ENCODE measurements around the gene ELMO2. TPM values are rescaled to one million over a fixed set of nuclear protein-coding genes. Genes with fewer than 3 reads are reported as not detected.

The ELMO2 gene
- total RNA-seq, 3 donors from 2014 or later (not counting 1 experiment from before 2014, with no cell fraction given) = 108 to 156 (median 142) TPM

DNA sequence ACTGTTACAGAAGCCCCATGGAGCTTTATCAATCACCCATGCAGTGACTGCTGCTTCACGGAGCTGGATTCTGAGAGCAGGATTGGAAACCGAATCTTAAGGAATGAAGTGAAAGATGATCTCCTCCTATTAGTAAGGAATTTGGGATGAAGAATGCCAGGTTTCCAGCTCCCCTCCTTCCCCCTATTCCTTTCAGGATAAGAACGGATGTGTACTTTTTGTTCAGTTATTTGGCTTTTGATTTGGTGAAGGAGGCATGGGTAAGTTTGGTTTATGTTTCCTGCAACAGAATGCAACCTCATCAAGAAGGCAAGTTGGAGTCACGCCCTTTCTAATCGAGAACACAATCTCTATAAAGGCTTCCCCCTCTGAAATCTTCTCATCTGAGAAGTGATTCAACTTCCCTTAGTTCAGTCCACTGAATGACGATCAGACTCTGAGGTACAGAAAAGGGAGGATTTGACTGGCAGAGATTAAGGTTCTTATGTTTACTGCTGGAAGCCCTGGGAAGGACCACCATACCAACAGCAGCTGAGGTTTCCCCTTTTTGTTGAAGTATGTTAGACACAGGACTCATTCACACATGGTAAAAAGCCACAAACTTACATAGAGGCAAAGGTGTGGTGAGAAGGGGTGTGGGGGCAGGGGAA lies 5.5 kb downstream of the ELMO2 start:
- Histone ChIP-seq H3K9me3 (ENCODE audit: control insufficient read depth, insufficient read depth, low read length) (no peaks in the 10 kb centered on the region), H3K27me3 (ENCODE audit: control insufficient read depth, insufficient read depth, low read length) (no peaks in the 10 kb centered on the region), H3K36me3 (ENCODE audit: control insufficient read depth, insufficient read depth, low read length) (peaks cover 12% of the 10 kb centered on the region), H3K4me3 (ENCODE audit: low read length) (no peak overlapping the region), H3K27ac (ENCODE audit: low read length) (peak overlapping the region; percentile 75), H3K4me1 (ENCODE audit: control insufficient read depth, insufficient read depth, low read length) (peaks cover 73% of the 10 kb centered on the region)
- Mint-ChIP-seq H3K4me1 (peaks cover 75 to 94% of the 10 kb centered on the region in 2 donors), H3K27ac (peak overlapping the region; percentile 95 to 98), H3K9me3 (no peaks in the 10 kb centered on the region), H3K4me3 (peak overlapping the region; percentile 87), H3K27me3 (ENCODE audit: low read depth in 2 of 2) (no peaks in the 10 kb centered on the region), H3K36me3 (no peaks in the 10 kb centered on the region)
- TF ChIP-seq, protein P1, sequence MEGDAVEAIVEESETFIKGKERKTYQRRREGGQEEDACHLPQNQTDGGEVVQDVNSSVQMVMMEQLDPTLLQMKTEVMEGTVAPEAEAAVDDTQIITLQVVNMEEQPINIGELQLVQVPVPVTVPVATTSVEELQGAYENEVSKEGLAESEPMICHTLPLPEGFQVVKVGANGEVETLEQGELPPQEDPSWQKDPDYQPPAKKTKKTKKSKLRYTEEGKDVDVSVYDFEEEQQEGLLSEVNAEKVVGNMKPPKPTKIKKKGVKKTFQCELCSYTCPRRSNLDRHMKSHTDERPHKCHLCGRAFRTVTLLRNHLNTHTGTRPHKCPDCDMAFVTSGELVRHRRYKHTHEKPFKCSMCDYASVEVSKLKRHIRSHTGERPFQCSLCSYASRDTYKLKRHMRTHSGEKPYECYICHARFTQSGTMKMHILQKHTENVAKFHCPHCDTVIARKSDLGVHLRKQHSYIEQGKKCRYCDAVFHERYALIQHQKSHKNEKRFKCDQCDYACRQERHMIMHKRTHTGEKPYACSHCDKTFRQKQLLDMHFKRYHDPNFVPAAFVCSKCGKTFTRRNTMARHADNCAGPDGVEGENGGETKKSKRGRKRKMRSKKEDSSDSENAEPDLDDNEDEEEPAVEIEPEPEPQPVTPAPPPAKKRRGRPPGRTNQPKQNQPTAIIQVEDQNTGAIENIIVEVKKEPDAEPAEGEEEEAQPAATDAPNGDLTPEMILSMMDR (IDR thresholded peaks at IDR 0.05) = no peak
- 4% methylated on average over 3 of the region's 6 CpGs for WGBS (ENCODE audit: insufficient coverage)
- DNase-seq (peak; percentile 26 to 85), ATAC-seq (peak; percentile 66 to 84 (median 71))
- intact Hi-C loops (cut with micrococcal nuclease) = loop anchor here (5.0 kb wide), 1 partner anchor 314 kb away; the partner anchor contains the start of gene NCOA5

DNA sequence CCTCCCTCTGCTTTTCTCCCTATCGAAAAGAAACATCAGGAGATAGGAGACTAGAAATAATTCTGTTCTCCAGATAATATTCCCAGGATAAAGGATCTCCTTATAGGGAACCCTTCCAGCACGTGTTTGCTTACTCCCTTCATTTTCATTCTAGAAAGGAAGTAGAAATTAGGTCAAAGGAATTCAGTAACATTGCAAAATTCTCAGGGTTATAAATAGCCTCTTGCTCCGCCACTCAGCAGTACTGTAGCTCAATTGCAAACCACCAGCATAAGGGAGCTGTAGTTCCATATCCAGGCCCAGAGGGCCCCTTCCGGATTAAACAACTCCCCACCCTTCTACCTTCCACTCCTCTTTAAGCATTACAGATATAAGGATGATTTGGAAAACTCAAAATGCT lies 6.2 kb downstream of the ELMO2 start:
- Mint-ChIP-seq H3K4me3 (peak overlapping the region; percentile 87), H3K9me3 (no peaks in the 10 kb centered on the region), H3K27me3 (ENCODE audit: low read depth in 2 of 2) (no peaks in the 10 kb centered on the region), H3K27ac (peak overlapping the region; percentile 95 to 98), H3K4me1 (peaks cover 77 to 91% of the 10 kb centered on the region in 2 donors), H3K36me3 (no peaks in the 10 kb centered on the region)
- WGBS (ENCODE audit: insufficient coverage) = 18% methylated on average over 2 of the region's 4 CpGs
- H3K9me3 ChIP-seq (ENCODE audit: control insufficient read depth, insufficient read depth, low read length) = no peaks in the 10 kb centered on the region
- H3K36me3 ChIP-seq (ENCODE audit: control insufficient read depth, insufficient read depth, low read length) = peaks cover 12% of the 10 kb centered on the region
- H3K4me1 ChIP-seq (ENCODE audit: control insufficient read depth, insufficient read depth, low read length) = peaks cover 68% of the 10 kb centered on the region
- H3K27me3 ChIP-seq (ENCODE audit: control insufficient read depth, insufficient read depth, low read length) = no peaks in the 10 kb centered on the region
- ATAC-seq = peak in 2 of 3 donors; percentile 12 to 34
- no peak for DNase-seq
- H3K4me3 ChIP-seq (ENCODE audit: low read length) = no peak overlapping the region
- peak overlapping the region; percentile 75 for H3K27ac ChIP-seq (ENCODE audit: low read length)
- intact Hi-C loops (cut with micrococcal nuclease) = loop anchor here (5.0 kb wide), 1 partner anchor 313 kb away; the partner anchor contains the start of gene NCOA5
- TF ChIP-seq, protein P1 (IDR thresholded peaks at IDR 0.05) = no peak

DNA sequence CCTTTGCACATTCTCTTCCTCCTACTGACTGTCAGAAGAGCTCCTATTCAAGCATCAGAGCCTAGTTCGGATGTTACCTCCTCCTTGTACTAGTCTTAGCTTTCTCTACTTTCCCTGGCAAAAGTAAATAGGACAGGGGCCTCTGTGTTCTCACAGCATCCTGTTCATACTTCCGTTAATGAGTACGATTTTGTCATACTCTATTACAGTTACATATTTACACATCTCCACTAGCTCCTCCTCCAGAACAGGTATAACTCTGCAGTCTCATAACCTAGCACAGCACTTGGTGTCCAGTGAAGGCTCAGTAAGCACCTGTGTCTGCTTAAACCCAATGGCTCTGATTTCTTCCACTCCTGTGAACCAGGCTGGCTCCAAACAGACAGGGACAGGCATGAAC lies 7.0 kb downstream of the ELMO2 start:
- ATAC-seq = peak; percentile 35 to 54 (median 36)
- Histone ChIP-seq H3K36me3 (ENCODE audit: control insufficient read depth, insufficient read depth, low read length) (peaks cover 17% of the 10 kb centered on the region), H3K27ac (ENCODE audit: low read length) (peak overlapping the region; percentile 75), H3K27me3 (ENCODE audit: control insufficient read depth, insufficient read depth, low read length) (no peaks in the 10 kb centered on the region), H3K4me1 (ENCODE audit: control insufficient read depth, insufficient read depth, low read length) (peaks cover 61% of the 10 kb centered on the region), H3K9me3 (ENCODE audit: control insufficient read depth, insufficient read depth, low read length) (no peaks in the 10 kb centered on the region), H3K4me3 (ENCODE audit: low read length) (no peak overlapping the region)
- intact Hi-C loops (cut with micrococcal nuclease) = no loop called here
- peak overlapping the region; percentile 95 to 98 for H3K27ac Mint-ChIP-seq
- peak overlapping the region; percentile 79 for H3K4me3 Mint-ChIP-seq
- WGBS (ENCODE audit: insufficient coverage) = 21% methylated on average over 3 of the region's 3 CpGs
- no peaks in the 10 kb centered on the region for H3K9me3 Mint-ChIP-seq
- H3K4me1 Mint-ChIP-seq = peaks cover 71 to 88% of the 10 kb centered on the region in 2 donors
- DNase-seq = peak in 1 of 2 donors; percentile 36
- no peaks in the 10 kb centered on the region for H3K27me3 Mint-ChIP-seq (ENCODE audit: low read depth in 2 of 2)
- TF ChIP-seq, protein P1 (IDR thresholded peaks at IDR 0.05) = no peak
- H3K36me3 Mint-ChIP-seq = no peaks in the 10 kb centered on the region

Data from natural killer cell (primary cell).